H1 (cell line): Measurements from ENCODE around the gene SPOCD1.

Experiments used
- ASH2L ChIP-seq: fragments of 200-600, 300-600 bp; sonication (generic); IDR thresholded peaks from one replicate; pipeline ENCODE4 v1.7.1; 2017; ENCODE audit warnings: low read length
- BACH1 ChIP-seq: IDR thresholded peaks from 2 replicates; pipeline ENCODE4 v1.6.1; 2012; ENCODE audit warnings: low read length, improper control_type of control experiment
- CTCF ChIP-seq, 3 experiments: IDR thresholded peaks; 1 replicate in 2 of 3; 2 replicates in 1 of 3; pipeline versions ENCODE4 v1.5.1 to v1.6.1; 2011; ENCODE audit warnings: low read length in 3 of 3, mild to moderate bottlenecking in 3 of 3, inconsistent platforms in 2 of 3, low read depth in 1 of 3, moderate library complexity in 1 of 3; ENCODE audit not compliant: insufficient read depth in 1 of 3; ENCODE audit errors: control extremely low read depth in 1 of 3
- KDM5A ChIP-seq: fragments of 200-600 bp; IDR thresholded peaks from 2 replicates; pipeline ENCODE4 v1.7.1; 2012; ENCODE audit warnings: mild to moderate bottlenecking, low read length, inconsistent platforms, mixed read lengths
- PHF8 ChIP-seq: fragments of 200-600 bp; sonication (generic); conservative IDR thresholded peaks from 2 replicates; pipeline ENCODE4 v1.7.1; 2012; ENCODE audit warnings: low read depth, mild to moderate bottlenecking, inconsistent platforms, low read length, moderate library complexity
- POLR2A ChIP-seq, 2 experiments: IDR thresholded peaks; 1 replicate in 1 of 2; 2 replicates in 1 of 2; pipeline ENCODE4 v1.6.1; 2011; ENCODE audit warnings: low read depth in 2 of 2, low read length in 2 of 2, mild to moderate bottlenecking in 2 of 2; ENCODE audit errors: control extremely low read depth in 1 of 2

- no peak for TF ChIP-seq POLR2A (IDR thresholded peaks at IDR 0.05; ENCODE audit: control extremely low read depth in 1 of 2, low read depth in 2 of 2, low read length in 2 of 2)
- TF ChIP-seq CTCF (IDR thresholded peaks at IDR 0.05; ENCODE audit: control extremely low read depth in 1 of 3, insufficient read depth in 1 of 3, low read depth in 1 of 3, low read length in 3 of 3) = no peak
- no peak for TF ChIP-seq PHF8
- no peak for TF ChIP-seq KDM5A
- no peak for TF ChIP-seq ASH2L
- TF ChIP-seq BACH1 = no peak
Measured at GRCh38 chr1:31786366-31787060, 29.3 kb downstream of the SPOCD1 start.
